Smooth muscle cell (in vitro differentiated cells): ENCODE results near the gene TTK. TPM values are rescaled to one million over a fixed set of nuclear protein-coding genes. Genes with fewer than 3 reads are reported as not detected.

Experiments used
- DNase-seq: peaks from one replicate; lab custom pipeline; 2025; ENCODE audit not compliant: unreplicated experiment; lab: John Stamatoyannopoulos, UW
- H2AFZ ChIP-seq: fragments of 200-600 bp; sonication (generic); 2 replicates; pipeline ENCODE4 v1.6.0; 2016; ENCODE audit warnings: antibody characterized with exemption, low read depth, mild to moderate bottlenecking
- H3F3A ChIP-seq: fragments of 200-600 bp; sonication (generic); 2 replicates; pipeline ENCODE4 v1.6.0; 2017; ENCODE audit warnings: antibody characterized with exemption, low read depth
- H3K27ac ChIP-seq: fragments of 200-600 bp; sonication (generic); 2 replicates; pipeline ENCODE4 v1.5.1; 2016; ENCODE audit warnings: low read depth, mild to moderate bottlenecking
- H3K27me3 ChIP-seq: fragments of 200-600 bp; sonication (generic); 2 replicates; pipeline ENCODE4 v1.6.1; 2016; ENCODE audit warnings: low read depth, mild to moderate bottlenecking
- H3K36me3 ChIP-seq: fragments of 200-600 bp; sonication (generic); 2 replicates; pipeline ENCODE4 v1.5.1; 2016; ENCODE audit warnings: low read depth
- H3K4me1 ChIP-seq: fragments of 200-600 bp; sonication (generic); 2 replicates; pipeline ENCODE4 v1.5.1; 2016; ENCODE audit warnings: low read depth
- H3K4me2 ChIP-seq: fragments of 200-600 bp; sonication (generic); 2 replicates; pipeline ENCODE4 v1.6.0; 2016; ENCODE audit warnings: mild to moderate bottlenecking
- H3K4me3 ChIP-seq: fragments of 200-600 bp; sonication (generic); 2 replicates; pipeline ENCODE4 v1.5.1; 2016; ENCODE audit warnings: mild to moderate bottlenecking
- H3K79me2 ChIP-seq: fragments of 200-600 bp; sonication (generic); 2 replicates; pipeline ENCODE4 v1.6.0; 2016; ENCODE audit warnings: low read depth, mild to moderate bottlenecking
- H3K9ac ChIP-seq: fragments of 200-600 bp; sonication (generic); 2 replicates; pipeline ENCODE4 v1.6.0; 2016; ENCODE audit warnings: low read depth
- H3K9me3 ChIP-seq: fragments of 200-600 bp; sonication (generic); replicated peaks from 2 replicates; pipeline ENCODE4 v1.5.1; 2016; ENCODE audit warnings: low read depth
- H4K20me1 ChIP-seq: fragments of 200-600 bp; sonication (generic); 2 replicates; pipeline ENCODE4 v1.6.0; 2016; ENCODE audit warnings: low read depth
- CTCF ChIP-seq: fragments of 200-600 bp; sonication (generic); IDR thresholded peaks from 2 replicates; pipeline ENCODE4 v1.5.1; 2017; ENCODE audit warnings: borderline replicate concordance, mild to moderate bottlenecking, antibody characterized with exemption; ENCODE audit not compliant: insufficient read depth, poor library complexity, severe bottlenecking
- WGBS: methylation state at CpG from one replicate; pipeline ENCODE4 v1.1.7; 2016; ENCODE audit warnings: low lambda C conversion rate; 5-methylcytosine and 5-hydroxymethylcytosine counted together
- polyA plus RNA-seq: library from polyadenylated mRNA; unstranded; fragments of >200 nt; fragmentation: Nextera tagmentation; extraction: Ambion mirVana; gene quantifications from 2 replicates; pipeline ENCODE4 v1.2.1, GENCODE V29; 2016
- total RNA-seq: library from RNA; depleted of rRNA; stranded (reverse); fragments of >200 nt; gene quantifications from 2 replicates; pipeline ENCODE4 v1.2.3, GENCODE V29; 2014

Gene TTK
- total and polyA plus RNA-seq, 2 experiments from 2014 or later: 4.9 to 15.3 TPM

GRCh38 chr6:79984261-79984660 lies 20.2 kb upstream of the TTK start:
- Histone ChIP-seq H3K79me2 (no peaks in the 10 kb centered on the region), H3F3A (no peaks in the 10 kb centered on the region), H4K20me1 (no peaks in the 10 kb centered on the region), H3K4me3 (no peak overlapping the region), H3K27ac (no peak overlapping the region), H3K9me3 (no peaks in the 10 kb centered on the region), H3K36me3 (no peaks in the 10 kb centered on the region), H3K4me2 (no peak overlapping the region), H3K9ac (no peak overlapping the region), H2AFZ (no peak overlapping the region), H3K27me3 (no peaks in the 10 kb centered on the region), H3K4me1 (no peaks in the 10 kb centered on the region)
- no peak for DNase-seq
- TF ChIP-seq CTCF: no peak
- WGBS: 31% methylated on average over 2 of the region's 2 CpGs

- no peaks in the 10 kb centered on the region for H3K79me2 ChIP-seq
- H3K27ac ChIP-seq: no peak overlapping the region
- H3K4me3 ChIP-seq: no peak overlapping the region
- H3K9ac ChIP-seq: no peak overlapping the region
- H2AFZ ChIP-seq: no peak overlapping the region
- H3K9me3 ChIP-seq: no peaks in the 10 kb centered on the region
- TF ChIP-seq CTCF: no peak
- no peaks in the 10 kb centered on the region for H4K20me1 ChIP-seq
- no peaks in the 10 kb centered on the region for H3K36me3 ChIP-seq
- H3F3A ChIP-seq: no peaks in the 10 kb centered on the region
- H3K4me1 ChIP-seq: no peaks in the 10 kb centered on the region
- H3K4me2 ChIP-seq: no peak overlapping the region
- no peaks in the 10 kb centered on the region for H3K27me3 ChIP-seq
- no peak for DNase-seq
Observed at GRCh38 chr6:79985128-79985527, 19.3 kb upstream of the TTK start.

GRCh38 chr6:79989641-79990040 lies 14.8 kb upstream of the TTK start:
- WGBS: 90% methylated on average over 1 of the region's 1 CpG
- DNase-seq: no peak
- H2AFZ ChIP-seq: no peak overlapping the region
- no peaks in the 10 kb centered on the region for H4K20me1 ChIP-seq
- H3K9ac ChIP-seq: no peak overlapping the region
- no peaks in the 10 kb centered on the region for H3K9me3 ChIP-seq
- no peaks in the 10 kb centered on the region for H3K36me3 ChIP-seq
- TF ChIP-seq CTCF: no peak
- H3K27me3 ChIP-seq: no peaks in the 10 kb centered on the region
- no peaks in the 10 kb centered on the region for H3F3A ChIP-seq
- H3K79me2 ChIP-seq: no peaks in the 10 kb centered on the region
- no peak overlapping the region for H3K4me3 ChIP-seq
- H3K4me1 ChIP-seq: no peaks in the 10 kb centered on the region
- no peak overlapping the region for H3K4me2 ChIP-seq
- no peak overlapping the region for H3K27ac ChIP-seq

- Histone ChIP-seq H4K20me1 (no peaks in the 10 kb centered on the region), H2AFZ (no peak overlapping the region), H3K9me3 (no peaks in the 10 kb centered on the region), H3K36me3 (no peaks in the 10 kb centered on the region), H3K4me3 (no peak overlapping the region), H3K27ac (no peak overlapping the region), H3K79me2 (no peaks in the 10 kb centered on the region), H3K4me1 (no peaks in the 10 kb centered on the region), H3K4me2 (no peak overlapping the region), H3K9ac (no peak overlapping the region), H3K27me3 (no peaks in the 10 kb centered on the region), H3F3A (no peaks in the 10 kb centered on the region)
- WGBS: 35% methylated on average over 2 of the region's 2 CpGs
- no peak for TF ChIP-seq CTCF
- no peak for DNase-seq
Observed at GRCh38 chr6:79993012-79993910, 11.2 kb upstream of the TTK start.
